Measurements from ENCODE around the gene IQGAP1. TPM values are rescaled to one million over a fixed set of nuclear protein-coding genes. Genes with fewer than 3 reads are reported as not detected.

IQGAP1 gene
- total RNA-seq, 2 experiments from 2014 or later, result 229 to 240 TPM

DNA sequence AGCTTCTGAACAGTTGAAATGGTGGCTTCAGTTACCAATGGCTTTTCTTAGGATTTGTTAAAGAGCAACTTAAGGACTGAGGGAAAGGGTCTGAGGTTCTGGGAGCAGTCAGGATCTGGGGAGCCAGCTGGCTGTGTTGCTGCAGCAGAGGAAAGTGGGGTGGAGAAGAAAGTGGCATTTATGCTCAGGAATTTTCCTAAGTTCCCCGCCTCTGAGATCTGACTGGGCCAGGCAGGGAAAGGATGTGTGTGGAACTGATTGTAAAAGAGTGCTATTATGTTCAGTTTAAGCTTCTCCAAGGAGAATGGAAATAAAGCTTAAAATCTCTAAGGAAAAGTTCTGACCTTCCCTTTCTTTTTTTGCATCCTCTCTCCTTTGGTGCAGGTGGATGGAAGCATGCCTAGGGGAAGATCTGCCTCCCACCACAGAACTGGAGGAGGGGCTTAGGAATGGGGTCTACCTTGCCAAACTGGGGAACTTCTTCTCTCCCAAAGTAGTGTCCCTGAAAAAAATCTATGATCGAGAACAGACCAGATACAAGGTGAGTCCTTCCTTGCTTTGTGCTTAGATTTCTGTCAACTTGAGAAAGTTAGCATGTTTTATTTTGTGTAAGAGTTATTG, 37.8 kb downstream of the IQGAP1 start:
- POLR2A ChIA-PET, result interaction anchor here (1.0 to 1.9 kb wide), 2 partner anchors 11 to 37 kb away, joined by 4 to 6 read pairs; partner anchors contain the start of gene IQGAP1
- Mint-ChIP-seq H3K4me1 (peaks cover 28% of the 10 kb centered on the region), H3K4me3 (no peak overlapping the region), H3K9me3 (no peaks in the 10 kb centered on the region), H3K27ac (no peak overlapping the region), H3K27me3 (no peaks in the 10 kb centered on the region), H3K36me3 (ENCODE audit: low read depth) (peaks cover 41% of the 10 kb centered on the region)
- DNase-seq, result no peak
- CTCF ChIA-PET, result interaction anchor here (0.6 kb wide), 1 partner anchor 31 kb away, joined by 3 read pairs; no protein-coding TSS in a partner anchor

DNA sequence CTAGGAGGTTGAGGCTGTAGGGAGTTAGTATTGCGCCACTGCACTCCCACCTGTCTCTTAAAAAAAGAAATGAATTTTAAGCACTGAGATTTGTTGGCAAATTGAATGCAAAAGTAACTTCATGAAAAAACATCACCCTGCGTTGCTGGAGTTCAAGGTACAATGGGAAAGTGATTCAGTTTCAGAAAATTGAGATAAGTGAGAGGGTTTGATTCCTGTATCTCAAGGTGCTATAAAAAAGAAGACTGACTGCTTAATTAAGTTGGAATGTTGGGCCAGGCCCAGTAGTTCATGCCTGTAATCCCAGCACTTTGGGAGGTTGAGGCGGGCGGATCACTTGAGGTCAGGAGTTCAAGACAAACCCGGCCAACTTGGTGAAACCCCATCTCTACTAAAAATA, 39.1 kb downstream of the IQGAP1 start:
- H3K4me3 Mint-ChIP-seq, result no peak overlapping the region
- no peaks in the 10 kb centered on the region for H3K9me3 Mint-ChIP-seq
- H3K27ac Mint-ChIP-seq, result no peak overlapping the region
- H3K36me3 Mint-ChIP-seq (ENCODE audit: low read depth), result peaks cover 50% of the 10 kb centered on the region
- no peak for DNase-seq
- CTCF ChIA-PET, result no interaction called here
- H3K4me1 Mint-ChIP-seq, result peaks cover 20% of the 10 kb centered on the region
- H3K27me3 Mint-ChIP-seq, result no peaks in the 10 kb centered on the region
- POLR2A ChIA-PET, result no interaction called here

DNA sequence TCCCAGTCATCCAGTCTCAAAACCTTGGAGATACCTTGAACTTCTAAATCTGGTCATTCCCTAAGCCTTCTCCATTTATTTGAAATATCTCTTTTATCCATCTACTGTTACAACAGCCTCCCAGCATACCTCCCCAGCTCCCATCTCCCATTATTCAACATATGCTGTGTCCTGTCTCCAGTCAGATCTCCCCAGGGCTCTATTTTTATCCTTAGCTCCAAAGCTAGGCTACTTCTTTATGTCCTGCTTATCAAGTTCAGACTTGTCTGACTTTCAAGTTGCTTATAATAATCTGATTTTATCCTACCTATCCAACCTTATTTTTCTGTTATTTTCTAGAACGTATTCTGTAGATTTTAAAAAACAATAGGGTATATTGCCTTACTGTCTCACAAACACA, 44.2 kb downstream of the IQGAP1 start:
- H3K36me3 Mint-ChIP-seq (ENCODE audit: low read depth), result peaks cover 74% of the 10 kb centered on the region
- CTCF ChIA-PET, result no interaction called here
- POLR2A ChIA-PET, result no interaction called here

DNA sequence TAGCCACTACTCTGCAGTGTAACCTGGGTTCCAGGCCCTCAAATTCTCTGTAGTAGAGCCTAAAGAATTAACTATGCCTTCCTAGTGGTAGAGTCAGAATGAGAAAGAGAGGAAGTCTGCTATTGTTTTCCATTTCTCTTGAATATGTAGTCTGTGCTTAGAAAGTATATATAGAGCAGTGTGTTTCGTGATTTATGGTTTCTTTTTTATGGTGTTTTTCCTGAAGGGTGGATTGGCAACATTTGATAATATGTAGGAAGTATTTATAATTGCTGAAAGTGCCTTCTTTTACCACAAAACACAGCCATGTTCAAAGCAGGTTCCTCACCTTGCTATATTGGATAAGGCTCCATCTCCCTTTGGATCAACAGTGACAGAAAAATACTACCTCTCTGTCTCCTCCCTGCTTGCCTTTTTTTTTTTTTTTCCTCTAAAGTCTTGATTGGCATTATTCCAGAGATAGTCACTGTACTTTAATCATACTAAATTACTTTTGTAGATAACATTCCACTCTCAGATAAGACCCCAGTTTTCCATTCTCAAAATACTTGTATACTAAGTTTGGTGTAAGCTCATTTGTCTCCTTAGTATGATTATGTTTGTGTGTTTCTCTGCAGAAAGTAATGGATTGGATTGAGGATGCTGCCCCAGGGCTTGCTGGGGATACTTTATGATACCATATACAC, 47.8 kb downstream of the IQGAP1 start:
- Mint-ChIP-seq H3K27ac (no peak overlapping the region), H3K4me3 (no peak overlapping the region), H3K27me3 (no peaks in the 10 kb centered on the region), H3K4me1 (peaks cover 19% of the 10 kb centered on the region), H3K9me3 (no peaks in the 10 kb centered on the region), H3K36me3 (ENCODE audit: low read depth) (peaks cover 70% of the 10 kb centered on the region)
- no peak for DNase-seq
- CTCF ChIA-PET, result interaction anchor here (0.6 to 1.5 kb wide), 4 partner anchors 73 to 134 kb away, joined by 3 to 4 read pairs (median 3); no protein-coding TSS in a partner anchor
- POLR2A ChIA-PET, result interaction anchor here (0.6 kb wide), 1 partner anchor 59 kb away, joined by 3 read pairs; no protein-coding TSS in a partner anchor

More for the DNA sequence above, 44.2 kb downstream of the IQGAP1 start:
- Mint-ChIP-seq H3K27me3 (no peaks in the 10 kb centered on the region), H3K27ac (no peak overlapping the region), H3K4me3 (no peak overlapping the region), H3K4me1 (peaks cover 14% of the 10 kb centered on the region), H3K9me3 (no peaks in the 10 kb centered on the region)
- DNase-seq, result no peak

DNA sequence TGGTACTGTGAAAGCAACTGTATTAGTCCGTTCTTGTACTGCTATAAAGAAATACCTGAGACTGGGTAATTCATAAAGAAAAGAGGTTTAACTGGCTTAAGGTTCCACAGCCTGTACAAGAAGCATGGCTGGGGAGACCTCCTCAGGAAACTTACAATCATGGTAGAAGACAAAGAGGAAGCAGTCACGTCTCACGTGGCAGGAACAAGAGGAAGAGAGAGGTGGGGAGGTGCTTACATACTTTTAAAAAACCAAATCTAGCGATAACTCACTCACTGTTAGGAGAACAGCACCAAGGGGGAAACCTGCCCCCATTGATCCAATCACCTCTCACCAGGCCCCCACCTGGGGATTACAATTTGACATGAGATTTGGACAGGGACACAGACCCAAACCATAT, 48.9 kb downstream of the IQGAP1 start:
- ChIA-PET CTCF (interaction anchor here (0.8 to 1.5 kb wide), 4 partner anchors 41 to 117 kb away, joined by 3 to 4 read pairs (median 3); no protein-coding TSS in a partner anchor), POLR2A (no interaction called here)
- Mint-ChIP-seq H3K4me1 (peaks cover 21% of the 10 kb centered on the region), H3K27ac (no peak overlapping the region), H3K4me3 (no peak overlapping the region), H3K9me3 (no peaks in the 10 kb centered on the region), H3K36me3 (ENCODE audit: low read depth) (peaks cover 75% of the 10 kb centered on the region), H3K27me3 (no peaks in the 10 kb centered on the region)
- no peak for DNase-seq

DNA sequence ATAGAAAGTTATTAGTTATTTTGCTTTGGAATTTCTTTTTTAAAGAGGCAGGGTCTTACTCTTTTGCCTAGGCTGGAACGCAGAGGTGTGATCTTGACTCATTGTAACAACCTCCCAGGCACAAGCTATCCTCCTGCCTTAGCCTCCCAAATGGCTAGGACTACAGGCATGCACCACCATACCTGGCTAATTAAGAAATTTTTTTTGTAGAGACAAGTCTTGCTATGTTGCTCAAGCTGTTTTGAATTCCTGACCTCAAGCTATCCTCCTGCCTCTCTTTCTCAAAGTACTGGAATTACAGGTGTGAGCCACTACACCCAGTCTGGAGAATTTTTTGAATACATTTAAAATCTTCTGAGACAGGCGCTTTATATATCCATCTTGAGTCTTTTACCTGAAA, 49.5 kb downstream of the IQGAP1 start:
- Mint-ChIP-seq H3K36me3 (ENCODE audit: low read depth) (peaks cover 76% of the 10 kb centered on the region), H3K27ac (no peak overlapping the region), H3K4me1 (peaks cover 21% of the 10 kb centered on the region), H3K4me3 (no peak overlapping the region), H3K27me3 (no peaks in the 10 kb centered on the region), H3K9me3 (no peaks in the 10 kb centered on the region)
- ChIA-PET CTCF (interaction anchor here (0.8 to 1.0 kb wide), 4 partner anchors 40 to 144 kb away, joined by 3 read pairs; no protein-coding TSS in a partner anchor), POLR2A (no interaction called here)
- no peak for DNase-seq

DNA sequence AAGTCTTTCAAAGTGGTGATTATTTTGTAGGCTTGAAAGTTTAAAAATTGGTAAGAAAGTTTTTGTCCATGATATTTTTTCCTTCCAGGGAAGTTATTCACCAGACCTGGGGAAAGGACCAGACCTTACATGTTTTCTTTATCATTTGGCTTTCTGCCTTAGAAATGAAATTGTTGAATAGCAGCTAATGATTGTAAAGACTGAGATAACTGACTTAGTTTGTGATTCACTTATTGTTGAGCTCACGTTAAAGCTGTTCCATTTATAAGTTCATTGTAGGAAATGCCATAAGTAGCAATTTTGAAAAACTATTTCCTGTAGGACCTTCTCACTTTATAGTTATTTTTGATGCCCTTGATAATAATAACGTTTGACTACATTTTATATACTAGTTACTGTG, 51.9 kb downstream of the IQGAP1 start:
- no peak overlapping the region for H3K4me3 Mint-ChIP-seq
- peaks cover 62% of the 10 kb centered on the region for H3K36me3 Mint-ChIP-seq (ENCODE audit: low read depth)
- no peaks in the 10 kb centered on the region for H3K27me3 Mint-ChIP-seq
- peaks cover 20% of the 10 kb centered on the region for H3K4me1 Mint-ChIP-seq
- no peaks in the 10 kb centered on the region for H3K9me3 Mint-ChIP-seq
- POLR2A ChIA-PET, result no interaction called here
- DNase-seq, result no peak
- CTCF ChIA-PET, result interaction anchor here (0.6 to 2.7 kb wide), 6 partner anchors 20 to 485 kb away, joined by 3 to 9 read pairs (median 6); no protein-coding TSS in a partner anchor
- no peak overlapping the region for H3K27ac Mint-ChIP-seq

DNA sequence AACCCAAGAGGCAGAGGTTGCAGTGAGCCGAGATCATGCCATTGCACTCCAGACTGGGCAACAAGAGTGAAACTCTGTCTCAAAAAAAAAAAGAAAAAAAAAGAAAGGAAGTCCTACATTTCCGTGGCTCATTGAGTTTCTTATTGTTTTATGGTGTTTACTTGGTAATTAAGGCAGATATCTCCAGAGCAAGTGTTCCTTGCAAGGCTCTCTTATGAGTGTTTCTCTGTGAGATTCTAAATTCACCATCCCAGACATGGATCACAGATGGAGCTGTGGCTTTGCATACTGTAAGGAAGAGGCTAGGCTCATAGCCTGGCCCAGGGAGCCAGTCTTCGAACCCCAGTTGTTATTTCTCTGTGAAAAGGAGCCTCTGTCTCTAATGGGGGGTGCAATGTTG, 53.0 kb downstream of the IQGAP1 start:
- CTCF ChIA-PET, result no interaction called here

DNA sequence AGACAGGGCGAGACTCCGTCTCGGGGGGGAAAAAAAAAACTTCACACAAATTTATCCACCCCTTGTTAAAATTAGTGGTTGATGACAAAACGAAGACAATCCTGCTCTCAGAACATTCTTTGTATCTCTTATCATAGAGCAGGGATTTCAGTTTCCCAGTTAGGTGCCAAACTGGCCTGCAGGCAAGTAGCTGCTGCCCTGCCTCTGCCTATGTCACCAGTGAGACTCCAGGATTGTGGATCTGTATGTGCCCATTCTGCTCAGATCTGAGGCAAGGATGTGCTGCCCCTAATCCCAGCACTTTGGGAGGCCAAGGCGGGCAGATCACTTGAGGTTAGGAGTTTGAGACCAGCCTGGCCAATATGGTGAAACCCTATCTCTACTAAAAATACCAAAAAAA, 54.4 kb downstream of the IQGAP1 start:
- DNase-seq, result no peak
- H3K36me3 Mint-ChIP-seq (ENCODE audit: low read depth), result peaks cover 55% of the 10 kb centered on the region
- peaks cover 7% of the 10 kb centered on the region for H3K4me1 Mint-ChIP-seq
- POLR2A ChIA-PET, result no interaction called here
- H3K27ac Mint-ChIP-seq, result no peak overlapping the region
- H3K4me3 Mint-ChIP-seq, result no peak overlapping the region
- H3K27me3 Mint-ChIP-seq, result no peaks in the 10 kb centered on the region
- CTCF ChIA-PET, result interaction anchor here (1.2 kb wide), 1 partner anchor 123 kb away, joined by 3 read pairs; no protein-coding TSS in a partner anchor
- no peaks in the 10 kb centered on the region for H3K9me3 Mint-ChIP-seq

More for the DNA sequence above, 53.0 kb downstream of the IQGAP1 start:
- Mint-ChIP-seq H3K36me3 (ENCODE audit: low read depth) (peaks cover 60% of the 10 kb centered on the region), H3K27me3 (no peaks in the 10 kb centered on the region), H3K4me3 (no peak overlapping the region), H3K4me1 (peaks cover 16% of the 10 kb centered on the region), H3K27ac (no peak overlapping the region), H3K9me3 (no peaks in the 10 kb centered on the region)
- DNase-seq, result no peak
- POLR2A ChIA-PET, result no interaction called here

DNA sequence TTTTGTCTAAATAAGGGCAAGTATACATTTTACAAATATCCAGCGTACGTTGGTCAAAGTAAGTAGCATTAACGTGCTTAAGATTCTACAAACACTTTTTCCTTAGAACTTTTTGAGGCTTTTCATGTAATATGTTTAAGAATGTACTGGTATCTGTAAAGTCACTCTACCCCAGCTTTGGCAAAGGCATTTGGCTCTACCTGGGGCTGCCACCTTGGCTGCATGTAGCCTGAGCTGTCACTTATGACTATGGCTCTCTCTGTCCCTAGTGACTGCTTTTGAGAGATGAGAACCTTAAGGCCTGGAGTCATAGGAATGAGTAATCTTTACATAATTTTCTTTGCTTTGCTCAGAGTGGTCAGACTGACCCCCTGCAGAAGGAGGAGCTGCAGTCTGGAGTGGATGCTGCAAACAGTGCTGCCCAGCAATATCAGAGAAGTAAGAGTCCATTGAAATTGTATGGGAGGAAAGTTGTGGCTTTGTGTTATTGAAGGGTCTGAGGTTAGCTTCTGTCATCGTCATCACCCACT, 61.2 kb downstream of the IQGAP1 start:
- ChIA-PET CTCF (interaction anchor here (0.8 to 2.2 kb wide), 5 partner anchors 33 to 156 kb away, joined by 3 to 10 read pairs (median 7); no protein-coding TSS in a partner anchor), POLR2A (interaction anchor here (0.6 to 1.6 kb wide), 4 partner anchors 18 to 82 kb away, joined by 3 to 4 read pairs (median 3); no protein-coding TSS in a partner anchor)
- no peaks in the 10 kb centered on the region for H3K9me3 Mint-ChIP-seq
- peaks cover 75% of the 10 kb centered on the region for H3K36me3 Mint-ChIP-seq (ENCODE audit: low read depth)
- no peak for DNase-seq
- H3K4me3 Mint-ChIP-seq, result no peak overlapping the region
- H3K4me1 Mint-ChIP-seq, result peaks cover 5% of the 10 kb centered on the region
- no peaks in the 10 kb centered on the region for H3K27me3 Mint-ChIP-seq
- H3K27ac Mint-ChIP-seq, result no peak overlapping the region

DNA sequence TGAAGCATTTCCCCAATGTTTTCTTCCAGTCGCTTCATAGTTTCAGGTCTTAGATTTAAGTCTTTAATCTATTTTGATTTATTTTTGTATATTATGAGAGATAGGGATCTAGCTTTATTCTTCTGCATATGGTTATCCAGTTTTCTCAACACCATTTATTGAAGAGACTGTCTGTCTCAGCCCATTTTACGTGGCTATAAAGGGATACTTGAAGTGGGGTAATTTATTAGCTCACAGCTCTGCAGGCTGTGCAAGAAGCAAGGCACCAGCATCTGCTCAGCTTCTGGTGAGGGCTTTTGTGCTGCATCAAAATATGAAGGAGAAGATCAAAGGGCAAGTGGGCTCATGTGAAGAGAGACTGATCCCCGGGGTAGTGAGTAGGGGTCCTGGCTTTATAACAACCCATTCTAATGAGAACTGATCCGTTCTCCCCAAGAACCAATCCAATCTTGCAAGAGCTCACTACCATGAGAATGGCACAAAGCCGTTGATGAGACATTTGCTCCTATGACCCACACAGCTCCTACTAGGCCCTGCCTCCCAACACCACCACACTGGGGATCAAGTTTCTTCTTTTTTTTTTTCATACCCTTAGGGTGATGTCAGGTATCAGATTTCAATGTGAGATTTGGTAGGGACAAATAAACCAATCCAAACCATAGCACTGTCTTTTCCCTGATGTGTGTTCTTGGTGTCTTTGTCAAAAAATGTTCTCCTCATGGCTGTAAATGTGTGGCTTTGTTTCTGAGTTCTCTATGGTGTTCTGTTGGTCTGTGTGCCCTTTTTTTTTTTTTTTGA, 63.2 kb downstream of the IQGAP1 start:
- H3K4me1 Mint-ChIP-seq, result peaks cover 5% of the 10 kb centered on the region

DNA sequence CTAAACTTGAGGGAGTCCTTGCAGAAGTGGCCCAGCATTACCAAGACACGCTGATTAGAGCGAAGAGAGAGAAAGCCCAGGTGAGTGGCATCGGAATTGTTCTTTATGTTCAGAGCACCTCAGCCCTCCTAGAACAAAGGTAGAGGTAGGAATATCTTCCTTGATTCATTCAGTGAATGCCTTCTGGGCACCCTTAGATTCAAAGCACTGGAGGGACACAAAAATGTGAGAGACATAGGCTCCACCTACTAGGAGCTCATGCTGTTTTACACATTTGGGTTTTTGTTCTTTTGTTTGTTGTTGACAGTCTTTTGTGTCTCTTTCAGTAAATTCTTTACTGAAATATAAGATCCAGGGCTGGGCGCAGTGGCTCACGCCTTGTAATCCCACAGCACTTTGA, 68.2 kb downstream of the IQGAP1 start:
- CTCF ChIA-PET, result interaction anchor here (1.4 kb wide), 1 partner anchor 26 kb away, joined by 3 read pairs; no protein-coding TSS in a partner anchor
- peaks cover 89% of the 10 kb centered on the region for H3K36me3 Mint-ChIP-seq (ENCODE audit: low read depth)
- no peak overlapping the region for H3K27ac Mint-ChIP-seq
- no peak overlapping the region for H3K4me3 Mint-ChIP-seq
- no peaks in the 10 kb centered on the region for H3K27me3 Mint-ChIP-seq
- POLR2A ChIA-PET, result interaction anchor here (1.5 kb wide), 1 partner anchor 9 kb away, joined by 4 read pairs; no protein-coding TSS in a partner anchor
- H3K9me3 Mint-ChIP-seq, result no peaks in the 10 kb centered on the region
- DNase-seq, result no peak
- peaks cover 5% of the 10 kb centered on the region for H3K4me1 Mint-ChIP-seq

More for the DNA sequence above, 63.2 kb downstream of the IQGAP1 start:
- no peaks in the 10 kb centered on the region for H3K9me3 Mint-ChIP-seq
- no peak overlapping the region for H3K27ac Mint-ChIP-seq
- no peak for DNase-seq
- peaks cover 86% of the 10 kb centered on the region for H3K36me3 Mint-ChIP-seq (ENCODE audit: low read depth)
- no peaks in the 10 kb centered on the region for H3K27me3 Mint-ChIP-seq
- H3K4me3 Mint-ChIP-seq, result no peak overlapping the region
- ChIA-PET POLR2A (interaction anchor here (0.9 kb wide), 1 partner anchor 111 kb away, joined by 3 read pairs; no protein-coding TSS in a partner anchor), CTCF (interaction anchor here (1.3 to 1.6 kb wide), 2 partner anchors 89 to 131 kb away, joined by 3 to 4 read pairs; no protein-coding TSS in a partner anchor)
